HepG2 (cell line): ENCODE results near the gene ZNF865. TPM values are rescaled to one million over a fixed set of nuclear protein-coding genes. Genes with fewer than 3 reads are reported as not detected.

ENCODE experiments used
- ATF7 ChIP-seq, 2 experiments: fragments of 450-650 bp in 1 of 2; sonication (generic) in 1 of 2; formaldehyde crosslinking in 1 of 2; IDR thresholded peaks; 2 replicates each; pipeline versions ENCODE4 v1.4.0 to v1.6.1; 2016 to 2020; ENCODE audit warnings: antibody characterized with exemption in 1 of 2, mild to moderate bottlenecking in 1 of 2, missing genetic modification reagents in 1 of 2
- CCAR2 ChIP-seq: fragments of 200-400 bp; formaldehyde crosslinking; optimal IDR thresholded peaks from 2 replicates; pipeline ENCODE3; 2018; ENCODE audit warnings: low read depth, mild to moderate bottlenecking, low read length, moderate library complexity
- HDAC1 ChIP-seq: sonication (generic); formaldehyde crosslinking; IDR thresholded peaks from 2 replicates; pipeline ENCODE4 v1.5.1; 2020; ENCODE audit warnings: mild to moderate bottlenecking, missing genetic modification reagents
- HHEX ChIP-seq: IDR thresholded peaks from 2 replicates; pipeline ENCODE4 v1.6.1; 2016; ENCODE audit warnings: control low read depth
- HNRNPL ChIP-seq: fragments of 200-400 bp; formaldehyde crosslinking; IDR thresholded peaks from 2 replicates; pipeline ENCODE4 v1.6.1; 2017; ENCODE audit warnings: mild to moderate bottlenecking, low read depth, low read length
- KAT2B ChIP-seq: fragments of 150-350 bp; IDR thresholded peaks from 2 replicates; pipeline ENCODE4 v1.6.1; 2014; ENCODE audit warnings: low read depth, low read length, borderline replicate concordance
- MAFG ChIP-seq: sonication (generic); formaldehyde crosslinking; IDR thresholded peaks from 2 replicates; pipeline ENCODE4 v1.5.1; 2020; ENCODE audit warnings: mild to moderate bottlenecking, missing genetic modification reagents
- NKX3-1 ChIP-seq: sonication (generic); formaldehyde crosslinking; IDR thresholded peaks from 2 replicates; pipeline ENCODE4 v1.5.0; 2020; ENCODE audit warnings: missing genetic modification reagents
- XBP1 ChIP-seq: sonication (generic); formaldehyde crosslinking; IDR thresholded peaks from 2 replicates; pipeline ENCODE4 v1.5.0; 2020; ENCODE audit warnings: missing genetic modification reagents
- ZBTB21 ChIP-seq: sonication (generic); formaldehyde crosslinking; IDR thresholded peaks from 2 replicates; pipeline ENCODE4 v1.4.0; 2020; ENCODE audit warnings: missing genetic modification reagents
- ZMAT3 ChIP-seq: sonication (generic); formaldehyde crosslinking; conservative IDR thresholded peaks from 2 replicates; pipeline ENCODE4 v1.7.0; 2021; ENCODE audit warnings: missing genetic modification reagents
- ZNF124 ChIP-seq: sonication (generic); formaldehyde crosslinking; IDR thresholded peaks from 2 replicates; pipeline ENCODE4 v1.4.0; 2020; ENCODE audit warnings: missing genetic modification reagents
- ZNF205 ChIP-seq: IDR thresholded peaks from 2 replicates; pipeline ENCODE4 v1.6.1; 2018; ENCODE audit warnings: missing biosample characterization, missing genetic modification reagents
- ZNF253 ChIP-seq: sonication (generic); formaldehyde crosslinking; IDR thresholded peaks from 2 replicates; pipeline ENCODE4 v1.8.0; 2022; ENCODE audit warnings: mild to moderate bottlenecking, missing genetic modification reagents, borderline replicate concordance
- ZNF264 ChIP-seq: sonication (generic); formaldehyde crosslinking; IDR thresholded peaks from 2 replicates; pipeline ENCODE4 v1.4.0; 2020; ENCODE audit warnings: missing genetic modification reagents
- ZNF350 ChIP-seq: sonication (generic); formaldehyde crosslinking; IDR thresholded peaks from 2 replicates; pipeline ENCODE4 v1.4.0; 2020; ENCODE audit warnings: mild to moderate bottlenecking, low read depth, missing genetic modification reagents, borderline replicate concordance
- ZNF496 ChIP-seq: sonication (generic); formaldehyde crosslinking; IDR thresholded peaks from 2 replicates; pipeline ENCODE4 v1.8.1; 2023; ENCODE audit warnings: mild to moderate bottlenecking, moderate library complexity, missing genetic modification reagents; ENCODE audit not compliant: insufficient replicate concordance
- ZNF550 ChIP-seq: sonication (generic); formaldehyde crosslinking; IDR thresholded peaks from 2 replicates; pipeline ENCODE4 v1.4.0; 2020; ENCODE audit warnings: mild to moderate bottlenecking, missing genetic modification reagents, borderline replicate concordance
- ZNF598 ChIP-seq: sonication (generic); formaldehyde crosslinking; IDR thresholded peaks from 2 replicates; pipeline ENCODE4 v1.5.1; 2020; ENCODE audit warnings: mild to moderate bottlenecking, missing genetic modification reagents, borderline replicate concordance
- ZNF709 ChIP-seq: sonication (generic); formaldehyde crosslinking; IDR thresholded peaks from 2 replicates; pipeline ENCODE4 v1.5.0; 2020; ENCODE audit warnings: mild to moderate bottlenecking, missing genetic modification reagents
- ZNF747 ChIP-seq: sonication (generic); formaldehyde crosslinking; IDR thresholded peaks from 2 replicates; pipeline ENCODE4 v1.8.1; 2023; ENCODE audit warnings: missing genetic modification reagents, mild to moderate bottlenecking, borderline replicate concordance
- ZNF749 ChIP-seq: sonication (generic); formaldehyde crosslinking; IDR thresholded peaks from 2 replicates; pipeline ENCODE4 v1.8.0; 2022; ENCODE audit warnings: mild to moderate bottlenecking, missing genetic modification reagents, moderate library complexity, borderline replicate concordance
- polyA plus RNA-seq, 8 experiments: library from polyadenylated mRNA; depleted of rRNA in 3 of 8; stranded (reverse) in 7 of 8; unstranded in 1 of 8; fragments of >200 nt; fragmentation: Illumina TruSeq in 4 of 8; extraction: Trizol in 4 of 8; gene quantifications; 2 replicates each; pipeline versions ENCODE4 v1.2.1 to v1.2.3, GENCODE V29; 2011 to 2016; ENCODE audit warnings: low read depth in 4 of 8, missing spikeins in 1 of 8, mixed read lengths in 1 of 8; ENCODE audit not compliant: insufficient read depth in 1 of 8
- total RNA-seq, 5 experiments: library from RNA; depleted of rRNA; stranded (reverse); fragments of >200 nt; fragmentation: Illumina TruSeq; extraction: Trizol; gene quantifications; 2 replicates each; pipeline ENCODE4 v1.2.3, GENCODE V29; 2016; ENCODE audit warnings: low read depth in 1 of 5
- TF ChIP-seq, protein P1 (sequence below): sonication (generic); formaldehyde crosslinking; IDR thresholded peaks from 2 replicates; pipeline ENCODE4 v1.9.0; 2021; ENCODE audit warnings: missing genetic modification reagents, borderline replicate concordance
- TF ChIP-seq, protein P2 (sequence below): sonication (generic); formaldehyde crosslinking; conservative IDR thresholded peaks from 2 replicates; pipeline ENCODE4 v1.8.0; 2022; ENCODE audit warnings: missing genetic modification reagents
- TF ChIP-seq, protein P3 (sequence below): IDR thresholded peaks from 2 replicates; pipeline ENCODE4 v1.6.1; 2012; ENCODE audit warnings: inconsistent platforms
- TF ChIP-seq, protein P4 (sequence below): sonication (generic); formaldehyde crosslinking; IDR thresholded peaks from 2 replicates; pipeline ENCODE4 v1.8.1; 2023; ENCODE audit warnings: mild to moderate bottlenecking, missing genetic modification reagents, borderline replicate concordance

Gene ZNF865
- total and polyA plus RNA-seq, 2 of the 13 experiments (the other 11 are each of a cell fraction or from before 2014, with no cell fraction given): 0.93 to 1.0 TPM

DNA sequence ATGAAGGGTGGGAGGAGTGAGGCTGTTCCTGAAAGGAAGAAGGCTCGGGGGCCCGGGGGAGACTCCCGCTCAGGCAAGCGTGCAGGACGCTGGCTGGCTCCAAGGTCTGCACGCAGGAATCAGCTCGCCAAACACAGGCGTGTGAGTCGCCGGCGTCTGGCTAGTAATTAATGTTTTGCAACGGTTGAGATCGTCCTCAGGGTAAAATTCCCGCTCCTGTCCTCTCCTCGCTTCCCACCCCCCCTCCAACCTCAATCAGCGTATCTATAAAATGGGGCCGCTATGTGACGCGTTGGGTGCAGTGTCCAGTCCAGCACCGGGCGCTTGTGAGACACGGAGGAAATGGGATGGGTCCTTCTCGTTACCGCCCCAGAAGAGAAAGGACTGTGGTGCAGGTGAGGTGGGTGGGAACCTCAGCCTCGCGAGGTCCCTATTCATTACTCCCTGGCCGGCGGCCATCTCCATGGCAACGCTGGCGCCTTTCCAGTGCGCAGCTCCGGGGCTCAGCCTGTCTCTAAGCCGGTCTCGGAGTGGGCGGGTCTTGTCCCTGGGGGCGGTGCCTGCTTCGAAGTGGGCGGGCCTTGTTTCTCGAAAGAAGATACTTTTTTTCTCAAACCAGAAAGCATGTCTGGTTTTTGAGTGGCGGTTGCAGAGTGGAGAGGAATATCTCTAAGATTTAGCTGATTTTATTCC, 18.3 kb upstream of the ZNF865 start (continued):
- TF ChIP-seq, protein P1, sequence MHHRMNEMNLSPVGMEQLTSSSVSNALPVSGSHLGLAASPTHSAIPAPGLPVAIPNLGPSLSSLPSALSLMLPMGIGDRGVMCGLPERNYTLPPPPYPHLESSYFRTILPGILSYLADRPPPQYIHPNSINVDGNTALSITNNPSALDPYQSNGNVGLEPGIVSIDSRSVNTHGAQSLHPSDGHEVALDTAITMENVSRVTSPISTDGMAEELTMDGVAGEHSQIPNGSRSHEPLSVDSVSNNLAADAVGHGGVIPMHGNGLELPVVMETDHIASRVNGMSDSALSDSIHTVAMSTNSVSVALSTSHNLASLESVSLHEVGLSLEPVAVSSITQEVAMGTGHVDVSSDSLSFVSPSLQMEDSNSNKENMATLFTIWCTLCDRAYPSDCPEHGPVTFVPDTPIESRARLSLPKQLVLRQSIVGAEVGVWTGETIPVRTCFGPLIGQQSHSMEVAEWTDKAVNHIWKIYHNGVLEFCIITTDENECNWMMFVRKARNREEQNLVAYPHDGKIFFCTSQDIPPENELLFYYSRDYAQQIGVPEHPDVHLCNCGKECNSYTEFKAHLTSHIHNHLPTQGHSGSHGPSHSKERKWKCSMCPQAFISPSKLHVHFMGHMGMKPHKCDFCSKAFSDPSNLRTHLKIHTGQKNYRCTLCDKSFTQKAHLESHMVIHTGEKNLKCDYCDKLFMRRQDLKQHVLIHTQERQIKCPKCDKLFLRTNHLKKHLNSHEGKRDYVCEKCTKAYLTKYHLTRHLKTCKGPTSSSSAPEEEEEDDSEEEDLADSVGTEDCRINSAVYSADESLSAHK: no peak
- no peak for TF ChIP-seq MAFG (CRISPR knock-in tag)
- no peak for TF ChIP-seq HNRNPL
- no peak for TF ChIP-seq ZNF124
- peak; percentile 39 for TF ChIP-seq HDAC1 (CRISPR knock-in tag)
- TF ChIP-seq ZNF749: no peak
- peak; percentile 67; the same call in 1 of the 2 replicates for TF ChIP-seq ZNF350 (CRISPR knock-in tag)
- TF ChIP-seq, protein P2, sequence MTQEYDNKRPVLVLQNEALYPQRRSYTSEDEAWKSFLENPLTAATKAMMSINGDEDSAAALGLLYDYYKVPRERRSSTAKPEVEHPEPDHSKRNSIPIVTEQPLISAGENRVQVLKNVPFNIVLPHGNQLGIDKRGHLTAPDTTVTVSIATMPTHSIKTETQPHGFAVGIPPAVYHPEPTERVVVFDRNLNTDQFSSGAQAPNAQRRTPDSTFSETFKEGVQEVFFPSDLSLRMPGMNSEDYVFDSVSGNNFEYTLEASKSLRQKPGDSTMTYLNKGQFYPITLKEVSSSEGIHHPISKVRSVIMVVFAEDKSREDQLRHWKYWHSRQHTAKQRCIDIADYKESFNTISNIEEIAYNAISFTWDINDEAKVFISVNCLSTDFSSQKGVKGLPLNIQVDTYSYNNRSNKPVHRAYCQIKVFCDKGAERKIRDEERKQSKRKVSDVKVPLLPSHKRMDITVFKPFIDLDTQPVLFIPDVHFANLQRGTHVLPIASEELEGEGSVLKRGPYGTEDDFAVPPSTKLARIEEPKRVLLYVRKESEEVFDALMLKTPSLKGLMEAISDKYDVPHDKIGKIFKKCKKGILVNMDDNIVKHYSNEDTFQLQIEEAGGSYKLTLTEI (CRISPR knock-in tag): no peak
- TF ChIP-seq ZNF747: no peak
- TF ChIP-seq, protein P3, sequence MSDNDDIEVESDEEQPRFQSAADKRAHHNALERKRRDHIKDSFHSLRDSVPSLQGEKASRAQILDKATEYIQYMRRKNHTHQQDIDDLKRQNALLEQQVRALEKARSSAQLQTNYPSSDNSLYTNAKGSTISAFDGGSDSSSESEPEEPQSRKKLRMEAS: peak; percentile 34; the same call in 1 of the 2 replicates
- TF ChIP-seq ZNF264: no peak
- no peak for TF ChIP-seq CCAR2
- no peak for TF ChIP-seq ZNF496 (CRISPR knock-in tag)
- TF ChIP-seq HHEX (CRISPR knock-in tag): no peak
- no peak for TF ChIP-seq ZNF550 (CRISPR knock-in tag)
- TF ChIP-seq NKX3-1 (CRISPR knock-in tag): no peak
- TF ChIP-seq ZNF598 (CRISPR knock-in tag): no peak
- no peak for TF ChIP-seq ATF7 (IDR thresholded peaks at IDR 0.05)
- no peak for TF ChIP-seq ATF7 (CRISPR knock-in tag; IDR thresholded peaks at IDR 0.05)
- TF ChIP-seq ZNF709 (CRISPR knock-in tag): no peak
- TF ChIP-seq ZNF205 (CRISPR knock-in tag): no peak
- no peak for TF ChIP-seq ZBTB21
- no peak for TF ChIP-seq ZMAT3 (CRISPR knock-in tag)
- TF ChIP-seq, protein P4, sequence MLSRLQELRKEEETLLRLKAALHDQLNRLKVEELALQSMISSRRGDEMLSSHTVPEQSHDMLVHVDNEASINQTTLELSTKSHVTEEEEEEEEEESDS (CRISPR knock-in tag): no peak
- TF ChIP-seq XBP1 (CRISPR knock-in tag): no peak
- no peak for TF ChIP-seq KAT2B
- no peak for TF ChIP-seq ZNF253 (CRISPR knock-in tag)
